ENCODE results near the gene SLC25A21.

- no peak for TF ChIP-seq EZH2 (IDR thresholded peaks at IDR 0.05)
- TF ChIP-seq POLR2AphosphoS5 (IDR thresholded peaks at IDR 0.05; ENCODE audit: borderline replicate concordance, low read depth, low read length) = no peak
- no peak for TF ChIP-seq FOXP2 (optimal IDR thresholded peaks at IDR 0.05; ENCODE audit: control extremely low read depth, extremely low read length, insufficient read depth)
These were observed 511.5 kb downstream of the SLC25A21 start for GRCh38 chr14:36660736-36661505.

All from SK-N-MC (cell line).